ENCODE data around the gene KLHL22.

The KLHL22 gene

GRCh38 chr22:20423906-20424551, 71.6 kb downstream of the KLHL22 start:
- in situ Hi-C loops (cut with MboI; ENCODE audit: low pct_unique_long_range_greater_than_20kb, low sequenced_read_pairs, unreplicated experiment), result no loop called here
- no peak for DNase-seq (ENCODE audit: low spot score)
- no peak for TF ChIP-seq CTCF (IDR thresholded peaks at IDR 0.05; ENCODE audit: extremely low read depth, insufficient read depth, missing control alignments)

GRCh38 chr22:20423008-20423905, 72.3 kb downstream of the KLHL22 start:
- no peak for TF ChIP-seq CTCF (IDR thresholded peaks at IDR 0.05; ENCODE audit: extremely low read depth, insufficient read depth, missing control alignments)
- no peak for DNase-seq (ENCODE audit: low spot score)
- in situ Hi-C loops (cut with MboI; ENCODE audit: low pct_unique_long_range_greater_than_20kb, low sequenced_read_pairs, unreplicated experiment), result no loop called here

- no peak for DNase-seq (ENCODE audit: low spot score)
- TF ChIP-seq CTCF (IDR thresholded peaks at IDR 0.05; ENCODE audit: extremely low read depth, insufficient read depth, missing control alignments), result no peak
- in situ Hi-C loops (cut with MboI; ENCODE audit: low pct_unique_long_range_greater_than_20kb, low sequenced_read_pairs, unreplicated experiment), result no loop called here
Observed at GRCh38 chr22:20422271-20423007, 73.2 kb downstream of the KLHL22 start.

- in situ Hi-C loops (cut with MboI; ENCODE audit: low pct_unique_long_range_greater_than_20kb, low sequenced_read_pairs, unreplicated experiment), result no loop called here
- TF ChIP-seq CTCF (IDR thresholded peaks at IDR 0.05; ENCODE audit: extremely low read depth, insufficient read depth, missing control alignments), result no peak
- DNase-seq (ENCODE audit: low spot score), result no peak
Observed at GRCh38 chr22:20421507-20421874, 74.1 kb downstream of the KLHL22 start.

GRCh38 chr22:20420157-20420842, 75.3 kb downstream of the KLHL22 start:
- TF ChIP-seq CTCF (IDR thresholded peaks at IDR 0.05; ENCODE audit: extremely low read depth, insufficient read depth, missing control alignments), result no peak
- in situ Hi-C loops (cut with MboI; ENCODE audit: low pct_unique_long_range_greater_than_20kb, low sequenced_read_pairs, unreplicated experiment), result no loop called here
- DNase-seq (ENCODE audit: low spot score), result no peak

- no peak for DNase-seq (ENCODE audit: low spot score)
- TF ChIP-seq CTCF (IDR thresholded peaks at IDR 0.05; ENCODE audit: extremely low read depth, insufficient read depth, missing control alignments), result no peak
- in situ Hi-C loops (cut with MboI; ENCODE audit: low pct_unique_long_range_greater_than_20kb, low sequenced_read_pairs, unreplicated experiment), result no loop called here
Observed at GRCh38 chr22:20419664-20419951, 76.0 kb downstream of the KLHL22 start.

Data from GM13977 (cell line).